HepG2 (cell line): Measurements from ENCODE around the gene SYNJ2.

Source experiments
- CTCF ChIP-seq: sonication (generic); formaldehyde crosslinking; IDR thresholded peaks from 2 replicates; pipeline ENCODE4 v1.5.0; 2020; ENCODE audit warnings: mild to moderate bottlenecking, missing genetic modification reagents, moderate library complexity
- PHF8 ChIP-seq: sonication (generic); formaldehyde crosslinking; IDR thresholded peaks from 2 replicates; pipeline ENCODE4 v1.5.0; 2020; ENCODE audit warnings: missing genetic modification reagents
- ZNF160 ChIP-seq: sonication (generic); formaldehyde crosslinking; IDR thresholded peaks from 2 replicates; pipeline ENCODE4 v1.8.0; 2022; ENCODE audit warnings: mild to moderate bottlenecking, inconsistent platforms, missing genetic modification reagents
- TF ChIP-seq, protein P1 (sequence below): sonication (generic); formaldehyde crosslinking; IDR thresholded peaks from 2 replicates; pipeline ENCODE4 v1.8.0; 2022; ENCODE audit warnings: mild to moderate bottlenecking, missing genetic modification reagents

GRCh38 chr6:157961832-157962575 is 19.7 kb upstream of the SYNJ2 start:
- TF ChIP-seq, protein P1, sequence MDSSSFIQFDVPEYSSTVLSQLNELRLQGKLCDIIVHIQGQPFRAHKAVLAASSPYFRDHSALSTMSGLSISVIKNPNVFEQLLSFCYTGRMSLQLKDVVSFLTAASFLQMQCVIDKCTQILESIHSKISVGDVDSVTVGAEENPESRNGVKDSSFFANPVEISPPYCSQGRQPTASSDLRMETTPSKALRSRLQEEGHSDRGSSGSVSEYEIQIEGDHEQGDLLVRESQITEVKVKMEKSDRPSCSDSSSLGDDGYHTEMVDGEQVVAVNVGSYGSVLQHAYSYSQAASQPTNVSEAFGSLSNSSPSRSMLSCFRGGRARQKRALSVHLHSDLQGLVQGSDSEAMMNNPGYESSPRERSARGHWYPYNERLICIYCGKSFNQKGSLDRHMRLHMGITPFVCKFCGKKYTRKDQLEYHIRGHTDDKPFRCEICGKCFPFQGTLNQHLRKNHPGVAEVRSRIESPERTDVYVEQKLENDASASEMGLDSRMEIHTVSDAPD (CRISPR knock-in tag) = no peak
- TF ChIP-seq ZNF160 (CRISPR knock-in tag) = no peak
- no peak for TF ChIP-seq CTCF
- TF ChIP-seq PHF8 (CRISPR knock-in tag) = no peak
